Endothelial cell of umbilical vein (primary cell): Measurements from ENCODE around the gene CADPS. TPM values are rescaled to one million over a fixed set of nuclear protein-coding genes. Genes with fewer than 3 reads are reported as not detected.

ENCODE experiments used
- BruUV-seq: library from RNA; stranded (reverse); fragments of 400-500 nt; replicated peaks from 2 replicates; lab custom pipeline; 2021; lab: Mats Ljungman, UMichigan
- CTCF ChIA-PET: fragments of 300-600, 350-600 bp; sonication (Branson Sonifier 250); formaldehyde crosslinking; loops from one replicate; lab custom pipeline; 2021; ENCODE audit warnings: antibody characterized with exemption, inconsistent platforms; lab: Charles Lee
- POLR2A ChIA-PET: fragments of 300-600, 350-600 bp; sonication (Branson Sonifier 250); formaldehyde crosslinking; loops from one replicate; lab custom pipeline; 2021; ENCODE audit warnings: antibody characterized with exemption, inconsistent platforms; lab: Charles Lee
- DNase-seq: peaks from one replicate; pipeline ENCODE4 v3.0.0-alpha.2; 2011; ENCODE audit warnings: low read depth, low spot score
- FAIRE-seq: peaks from 2 replicates; lab custom pipeline; 2011; peaks lifted over from hg19 to GRCh38; lab: Jason Lieb, UNC
- H2AFZ ChIP-seq: 2 replicates; pipeline ENCODE4 v1.6.0; 2012; ENCODE audit warnings: low read depth, low read length, control low read depth, inconsistent platforms
- H3K27ac ChIP-seq: 2 replicates; pipeline ENCODE4 v1.5.1; 2011; ENCODE audit warnings: low read depth, mild to moderate bottlenecking, control low read depth, low read length, moderate library complexity; ENCODE audit not compliant: insufficient read depth
- H3K27me3 ChIP-seq, 2 experiments: 2 replicates each; pipeline versions ENCODE4 v1.6.0 to v1.6.1; 2011; ENCODE audit warnings: low read length in 2 of 2, mixed read lengths in 1 of 2; ENCODE audit not compliant: control insufficient read depth in 2 of 2, insufficient read depth in 2 of 2
- H3K36me3 ChIP-seq, 2 experiments: 2 replicates in 1 of 2; 3 replicates in 1 of 2; pipeline ENCODE4 v1.5.1; 2011; ENCODE audit warnings: low read length in 2 of 2, mild to moderate bottlenecking in 1 of 2, moderate library complexity in 1 of 2; ENCODE audit not compliant: control insufficient read depth in 2 of 2, insufficient read depth in 2 of 2; ENCODE audit errors: extremely low read depth in 1 of 2
- H3K4me1 ChIP-seq: 3 replicates; pipeline ENCODE4 v1.5.1; 2011; ENCODE audit warnings: mild to moderate bottlenecking, low read length; ENCODE audit not compliant: control insufficient read depth, insufficient read depth; ENCODE audit errors: extremely low read depth
- H3K4me2 ChIP-seq: 2 replicates; pipeline ENCODE4 v1.6.1; 2011; ENCODE audit warnings: low read length, control low read depth, mixed read lengths; ENCODE audit not compliant: insufficient read depth
- H3K4me3 ChIP-seq, 3 experiments: fragments of 200-600 bp in 1 of 3; sonication (generic), shearing (Covaris generic) in 1 of 3; replicated peaks in 1 of 3; 2 replicates each; pipeline ENCODE4 v1.5.1; 2011 to 2016; ENCODE audit warnings: control low read depth in 3 of 3, low read length in 3 of 3, mild to moderate bottlenecking in 2 of 3, inconsistent platforms in 1 of 3, low read depth in 1 of 3, moderate library complexity in 1 of 3; ENCODE audit not compliant: insufficient read depth in 1 of 3
- H3K79me2 ChIP-seq: 2 replicates; pipeline ENCODE4 v1.6.0; 2012; ENCODE audit warnings: low read length, inconsistent platforms; ENCODE audit not compliant: control insufficient read depth, insufficient read depth
- H3K9ac ChIP-seq: replicated peaks from 2 replicates; pipeline ENCODE3; 2011; ENCODE audit warnings: low read length, control low read depth; ENCODE audit not compliant: insufficient read depth; ENCODE audit errors: extremely low read depth
- H3K9me1 ChIP-seq: replicated peaks from 3 replicates; pipeline ENCODE4 v1.6.0; 2011; ENCODE audit warnings: mild to moderate bottlenecking, low read length; ENCODE audit not compliant: control insufficient read depth, insufficient read depth; ENCODE audit errors: extremely low read depth
- H3K9me3 ChIP-seq: replicated peaks from 2 replicates; pipeline ENCODE4 v1.5.1; 2012; ENCODE audit warnings: low read length, inconsistent platforms; ENCODE audit not compliant: control insufficient read depth, insufficient read depth
- H4K20me1 ChIP-seq: replicated peaks from 2 replicates; pipeline ENCODE3; 2011; ENCODE audit warnings: mild to moderate bottlenecking, low read length; ENCODE audit not compliant: control insufficient read depth, insufficient read depth; ENCODE audit errors: extremely low read depth
- CTCF ChIP-seq, 2 donors: IDR thresholded peaks; 1 replicate in 1 of 2; 2 replicates in 1 of 2; pipeline ENCODE4 v1.5.1; 2011; ENCODE audit warnings: low read length in 2 of 2, mild to moderate bottlenecking in 2 of 2, moderate library complexity in 2 of 2, control low read depth in 1 of 2, inconsistent platforms in 1 of 2, low read depth in 1 of 2; ENCODE audit not compliant: insufficient read depth in 1 of 2; ENCODE audit errors: extremely low read depth in 1 of 2
- EZH2 ChIP-seq: IDR thresholded peaks from 2 replicates; pipeline ENCODE4 v1.6.1; 2012; ENCODE audit warnings: borderline replicate concordance, low read depth, mild to moderate bottlenecking, moderate library complexity, low read length, inconsistent platforms; ENCODE audit not compliant: severe bottlenecking
- FOS ChIP-seq: IDR thresholded peaks from 2 replicates; pipeline ENCODE4 v1.6.1; 2011; ENCODE audit warnings: mild to moderate bottlenecking, low read length, moderate library complexity, borderline replicate concordance; ENCODE audit not compliant: insufficient read depth
- GATA2 ChIP-seq: IDR thresholded peaks from 2 replicates; pipeline ENCODE4 v1.7.0; 2011; ENCODE audit warnings: low read depth, mild to moderate bottlenecking, moderate library complexity, mixed read lengths, low read length; ENCODE audit not compliant: insufficient read length, insufficient read depth
- JUN ChIP-seq: IDR thresholded peaks from 2 replicates; pipeline ENCODE4 v1.6.1; 2011; ENCODE audit warnings: borderline replicate concordance, low read depth; ENCODE audit not compliant: insufficient read length, insufficient read depth
- MAX ChIP-seq: IDR thresholded peaks from 2 replicates; pipeline ENCODE4 v1.6.1; 2011; ENCODE audit not compliant: insufficient read depth, insufficient read length
- MYC ChIP-seq: IDR thresholded peaks from one replicate; pipeline ENCODE4 v1.6.1; 2011; ENCODE audit warnings: mild to moderate bottlenecking, low read depth, low read length
- POLR2A ChIP-seq: IDR thresholded peaks from 2 replicates; pipeline ENCODE4 v1.6.1; 2012; ENCODE audit warnings: low read depth, mild to moderate bottlenecking, control low read depth, low read length
- POLR2AphosphoS5 ChIP-seq: IDR thresholded peaks from 2 replicates; pipeline ENCODE4 v1.6.1; 2012; ENCODE audit warnings: low read depth, mild to moderate bottlenecking, control low read depth, low read length, moderate library complexity; ENCODE audit not compliant: insufficient read depth
- dilution Hi-C: fragments of 300-500 bp; cut with MboI; formaldehyde crosslinking; loops from one replicate; pipeline ENCODE4 v1.15.0; 2019; ENCODE audit warnings: low sequenced_read_pairs; ENCODE audit not compliant: extremely low pct_ligation_motif_present
- intact Hi-C: fragments of 100-400 bp; cut with micrococcal nuclease; formaldehyde crosslinking; loops from one replicate; pipeline ENCODE4 v1.10.0; 2022
- polyA plus RNA-seq, 4 experiments: library from polyadenylated mRNA; depleted of rRNA in 3 of 4; stranded (reverse) in 3 of 4; unstranded in 1 of 4; fragments of >200 nt; gene quantifications; 2 replicates each; pipeline versions ENCODE4 v1.2.1 to v1.2.3, GENCODE V29; 2011 to 2012; ENCODE audit warnings: missing spikeins in 1 of 4
- total RNA-seq: library from RNA; stranded (reverse); gene quantifications from 2 replicates; pipeline ENCODE4 v1.2.3, GENCODE V29; 2021

Gene CADPS
- total and polyA plus RNA-seq, 2 donors (not counting 3 experiments of a cell fraction or from before 2014, with no cell fraction given): not detected

- ChIA-PET POLR2A (no interaction called here), CTCF (no interaction called here)
- H3K27me3 ChIP-seq: peaks cover 2 to 7% of the 10 kb centered on the region in 2 experiments
- H3K36me3 ChIP-seq: no peaks in the 10 kb centered on the region
- no peaks in the 10 kb centered on the region for H3K9me1 ChIP-seq
- H4K20me1 ChIP-seq: no peaks in the 10 kb centered on the region
- no TSS peak for BruUV-seq
- H2AFZ ChIP-seq: no peak overlapping the region
- no peak for FAIRE-seq
- H3K9ac ChIP-seq: no peak overlapping the region
- H3K4me3 ChIP-seq: no peak overlapping the region
- intact Hi-C loops: loop anchor here (5.0 kb wide), 1 partner anchor 665 kb away; no protein-coding TSS in a partner anchor
- TF ChIP-seq MYC: no peak
- TF ChIP-seq CTCF (IDR thresholded peaks at IDR 0.05; ENCODE audit: extremely low read depth in 1 of 2, insufficient read depth in 1 of 2, low read depth in 1 of 2, low read length in 2 of 2): no peak
- TF ChIP-seq FOS: no peak
- no peak for TF ChIP-seq EZH2
- no peak for TF ChIP-seq MAX
- no peak for TF ChIP-seq POLR2AphosphoS5
- TF ChIP-seq GATA2: no peak
- no peak for TF ChIP-seq POLR2A
- TF ChIP-seq JUN: no peak
- no peaks in the 10 kb centered on the region for H3K9me3 ChIP-seq
- no peak overlapping the region for H3K4me2 ChIP-seq
- no peak overlapping the region for H3K27ac ChIP-seq
- H3K79me2 ChIP-seq: no peaks in the 10 kb centered on the region
- dilution Hi-C loops: no loop called here
- H3K4me1 ChIP-seq: no peaks in the 10 kb centered on the region
- DNase-seq: no peak
Measured at GRCh38 chr3:62667714-62668113, 207.5 kb downstream of the CADPS start.
